ENCODE data around the gene RELT. TPM values are rescaled to one million over a fixed set of nuclear protein-coding genes. Genes with fewer than 3 reads are reported as not detected.
A peak's percentile ranks its signal among the peaks of the same experiment; 100 is the strongest.

The RELT gene
- total RNA-seq, 1 experiment from 2014 or later = 13.8 TPM

- Histone ChIP-seq H3K9me2 (ENCODE audit: insufficient read depth) (no peaks in the 10 kb centered on the region), H3K4me2 (ENCODE audit: low read length) (no peak overlapping the region), H3K9me3 (ENCODE audit: control insufficient read depth in 1 of 2, insufficient read depth in 1 of 2, low read depth in 1 of 2, low read length in 2 of 2) (no peaks in the 10 kb centered on the region), H3K36me3 (ENCODE audit: control insufficient read depth in 1 of 2, insufficient read depth in 2 of 2, low read length in 2 of 2) (peaks cover 2 to 12% of the 10 kb centered on the region in 2 experiments; a peak in 2 of 4 replicates), H3K79me2 (ENCODE audit: insufficient read depth, low read length) (no peaks in the 10 kb centered on the region), H3K9ac (ENCODE audit: low read length) (no peak overlapping the region), H3K4me1 (ENCODE audit: control insufficient read depth in 1 of 2, insufficient read depth in 2 of 2, low read length in 2 of 2) (no peaks in the 10 kb centered on the region; a peak in 1 of 4 replicates), H4K20me1 (ENCODE audit: insufficient read depth) (no peaks in the 10 kb centered on the region), H3K27ac (ENCODE audit: low read depth, low read length) (no peak overlapping the region), H3K27me3 (ENCODE audit: insufficient read depth, low read length) (no peaks in the 10 kb centered on the region), H2AFZ (ENCODE audit: low read depth, low read length, poor library complexity, severe bottlenecking) (no peak overlapping the region), H3K4me3 (replicated peaks in 1 of 2; ENCODE audit: low read depth in 1 of 2, low read length in 2 of 2) (no peak overlapping the region)
- no peak for TF ChIP-seq ZNF274 (IDR thresholded peaks at IDR 0.05; ENCODE audit: low read depth, low read length)
- TF ChIP-seq POLR2AphosphoS5 (IDR thresholded peaks at IDR 0.05; ENCODE audit: low read depth, low read length) = 0 out of 2 replicates have a peak, but pooled peaks have one; percentile 23
- TF ChIP-seq SP1 (IDR thresholded peaks at IDR 0.05; ENCODE audit: low read depth) = no peak
- ATAC-seq = no peak
- ChIA-PET CTCF (interaction anchor here (0.9 to 1.6 kb wide), 4 partner anchors 38 to 534 kb away, joined by 3 to 7 read pairs (median 4); no protein-coding TSS in a partner anchor), POLR2A (no interaction called here), RAD21 (ENCODE audit: low non-redundant PET in 1 of 2, low total read pairs in 2 of 2, uncharacterized antibody in 2 of 2, unreplicated experiment in 2 of 2) (no interaction called here)
- no TSS peak for BruUV-seq (replicated peaks)
- intact Hi-C loops (cut with micrococcal nuclease) = no loop called here
- no peak for DNase-seq (ENCODE audit: low read depth, low spot score)
These were observed 20.8 kb downstream of the RELT start for GRCh38 chr11:73396985-73397384.

GRCh38 chr11:73397468-73398131, 21.4 kb downstream of the RELT start:
- ATAC-seq (no peak), DNase-seq (ENCODE audit: low read depth, low spot score) (no peak)
- POLR2A ChIA-PET = no interaction called here
- no peaks in the 10 kb centered on the region; a peak in 1 of 4 replicates for H3K4me1 ChIP-seq (ENCODE audit: control insufficient read depth in 1 of 2, insufficient read depth in 2 of 2, low read length in 2 of 2)
- H3K27me3 ChIP-seq (ENCODE audit: insufficient read depth, low read length) = no peaks in the 10 kb centered on the region
- intact Hi-C loops (cut with micrococcal nuclease) = no loop called here
- H3K27ac ChIP-seq (ENCODE audit: low read depth, low read length) = no peak overlapping the region
- no peak for TF ChIP-seq EZH2 (IDR thresholded peaks at IDR 0.05)
- no peak for TF ChIP-seq ELF1 (IDR thresholded peaks at IDR 0.05; ENCODE audit: borderline replicate concordance, low read depth)
- 0 out of 2 replicates have a peak, but pooled peaks have one; percentile 26 for TF ChIP-seq POLR2AphosphoS5 (IDR thresholded peaks at IDR 0.05; ENCODE audit: low read depth, low read length)
- TF ChIP-seq CTCF (IDR thresholded peaks at IDR 0.05 in 2 of 3, conservative IDR thresholded peaks at IDR 0.05 in 1 of 3; ENCODE audit: borderline replicate concordance in 1 of 3, insufficient read depth in 1 of 3, low read depth in 2 of 3, low read length in 2 of 3) = no peak
- no peaks in the 10 kb centered on the region for H3K9me2 ChIP-seq (ENCODE audit: insufficient read depth)
- no peak overlapping the region for H3K4me2 ChIP-seq (ENCODE audit: low read length)
- H3K36me3 ChIP-seq (ENCODE audit: control insufficient read depth in 1 of 2, insufficient read depth in 2 of 2, low read length in 2 of 2) = peaks cover 2 to 12% of the 10 kb centered on the region in 2 experiments; a peak in 2 of 4 replicates
- H2AFZ ChIP-seq (ENCODE audit: low read depth, low read length, poor library complexity, severe bottlenecking) = no peak overlapping the region
- CTCF ChIA-PET = interaction anchor here (1.3 kb wide), 1 partner anchor 46 kb away, joined by 4 read pairs; no protein-coding TSS in a partner anchor
- H4K20me1 ChIP-seq (ENCODE audit: insufficient read depth) = no peaks in the 10 kb centered on the region
- H3K79me2 ChIP-seq (ENCODE audit: insufficient read depth, low read length) = no peaks in the 10 kb centered on the region
- RAD21 ChIA-PET (ENCODE audit: low non-redundant PET in 1 of 2, low total read pairs in 2 of 2, uncharacterized antibody in 2 of 2, unreplicated experiment in 2 of 2) = no interaction called here
- no peak overlapping the region for H3K4me3 ChIP-seq (replicated peaks in 1 of 2; ENCODE audit: low read depth in 1 of 2, low read length in 2 of 2)
- no TSS peak for BruUV-seq (replicated peaks)
- H3K9ac ChIP-seq (ENCODE audit: low read length) = no peak overlapping the region
- no peaks in the 10 kb centered on the region for H3K9me3 ChIP-seq (ENCODE audit: control insufficient read depth in 1 of 2, insufficient read depth in 1 of 2, low read depth in 1 of 2, low read length in 2 of 2)
